ENCODE results near the gene FAM156B.
"Not testable (repeated sequence)": the region's sequence is repeated elsewhere in the genome, so short reads cannot be mapped to it uniquely, and the experiment has no call there.

The FAM156B gene

GRCh38 chrX:52896855-52897709, at the start of gene FAM156B:
FAM156B (plus strand) TSS chrX:52897330; CDS start chrX:52907226, 9,896 bp downstream.
- not testable (repeated sequence) for H3K9ac ChIP-seq (ENCODE audit: low read length in 5 of 5); H3K27me3 ChIP-seq (ENCODE audit: control insufficient read depth in 5 of 5, insufficient read depth in 4 of 5, low read length in 5 of 5); H3K27ac ChIP-seq (ENCODE audit: low read depth, low read length); H3K4me1 ChIP-seq (ENCODE audit: control insufficient read depth in 5 of 5, insufficient read depth in 5 of 5, low read length in 5 of 5); H3K9me3 ChIP-seq (ENCODE audit: control insufficient read depth in 5 of 5, low read length in 5 of 5); H3K4me3 ChIP-seq (ENCODE audit: low read depth in 1 of 5, low read length in 5 of 5); H3K36me3 ChIP-seq (ENCODE audit: control insufficient read depth in 5 of 5, insufficient read depth in 5 of 5, low read length in 5 of 5)

DNA sequence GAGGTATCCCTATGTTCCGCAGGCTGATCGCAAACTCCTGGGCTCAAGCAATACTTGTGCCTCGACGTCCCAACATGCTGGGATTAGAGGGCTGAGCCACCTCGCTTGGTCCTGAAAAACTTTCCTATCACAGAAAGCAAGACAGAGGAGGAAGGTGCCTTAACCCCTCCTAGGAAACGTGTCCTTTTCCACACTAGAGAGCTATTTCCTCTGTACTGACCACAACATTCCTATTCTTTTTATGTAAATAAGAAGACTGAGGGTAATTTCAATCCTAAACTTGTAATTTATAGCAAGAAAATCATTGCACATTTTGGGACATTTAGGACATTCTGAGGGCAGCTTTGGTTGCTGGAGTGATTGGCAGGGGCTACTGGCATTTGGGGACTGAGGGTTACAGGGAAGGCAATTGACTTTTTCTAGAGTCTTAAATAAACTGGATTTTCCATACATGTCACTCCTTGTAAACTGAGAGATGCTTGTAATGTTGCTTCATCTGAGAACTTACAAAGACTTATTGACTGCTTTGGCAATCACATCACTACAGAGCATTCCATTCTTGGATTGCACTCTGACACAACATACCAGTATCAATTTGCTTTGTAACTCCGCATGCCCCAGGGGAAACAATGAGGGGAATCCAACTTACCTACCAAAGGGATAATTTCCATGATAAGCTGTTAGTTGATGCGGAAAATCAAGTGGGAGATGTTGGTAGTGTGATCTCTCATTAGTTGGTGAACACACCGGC, 44.8 kb upstream of the FAM156B start:
- H3K27me3 ChIP-seq (ENCODE audit: control insufficient read depth in 5 of 5, insufficient read depth in 4 of 5, low read length in 5 of 5): peaks cover 12 to 44% (median 25%) of the 10 kb centered on the region in 5 donors
- H3K27ac ChIP-seq (ENCODE audit: low read depth, low read length): no peak overlapping the region

GRCh38 chrX:52856991-52857525, 40.1 kb upstream of the FAM156B start:
- H3K4me1 ChIP-seq (ENCODE audit: control insufficient read depth in 5 of 5, insufficient read depth in 5 of 5, low read length in 5 of 5); H3K27ac ChIP-seq (ENCODE audit: low read depth, low read length); H3K4me3 ChIP-seq (ENCODE audit: low read depth in 1 of 5, low read length in 5 of 5); H3K9ac ChIP-seq (ENCODE audit: low read length in 5 of 5); H3K36me3 ChIP-seq (ENCODE audit: control insufficient read depth in 5 of 5, insufficient read depth in 5 of 5, low read length in 5 of 5); H3K9me3 ChIP-seq (ENCODE audit: control insufficient read depth in 5 of 5, low read length in 5 of 5): not testable (repeated sequence)
- H3K27me3 ChIP-seq (ENCODE audit: control insufficient read depth in 5 of 5, insufficient read depth in 4 of 5, low read length in 5 of 5): peaks cover 2 to 30% (median 14%) of the 10 kb centered on the region in 5 donors

More for the DNA sequence above, 44.8 kb upstream of the FAM156B start:
- Histone ChIP-seq H3K36me3 (ENCODE audit: control insufficient read depth in 5 of 5, insufficient read depth in 5 of 5, low read length in 5 of 5) (no peaks in the 10 kb centered on the region), H3K4me1 (ENCODE audit: control insufficient read depth in 5 of 5, insufficient read depth in 5 of 5, low read length in 5 of 5) (no peaks in the 10 kb centered on the region), H3K9ac (ENCODE audit: low read length in 5 of 5) (no peak overlapping the region), H3K9me3 (ENCODE audit: control insufficient read depth in 5 of 5, low read length in 5 of 5) (peaks cover 0 to 8% (median under 1%) of the 10 kb centered on the region in 5 donors), H3K4me3 (ENCODE audit: low read depth in 1 of 5, low read length in 5 of 5) (no peak overlapping the region)

GRCh38 chrX:52865343-52865998, 31.7 kb upstream of the FAM156B start:
- Histone ChIP-seq H3K4me1 (ENCODE audit: control insufficient read depth in 5 of 5, insufficient read depth in 5 of 5, low read length in 5 of 5) (peaks cover 0 to 12% (median 0%) of the 10 kb centered on the region in 5 donors), H3K4me3 (ENCODE audit: low read depth in 1 of 5, low read length in 5 of 5) (no peak overlapping the region), H3K9me3 (ENCODE audit: control insufficient read depth in 5 of 5, low read length in 5 of 5) (peaks cover 0 to 2% (median 0%) of the 10 kb centered on the region in 5 donors), H3K36me3 (ENCODE audit: control insufficient read depth in 5 of 5, insufficient read depth in 5 of 5, low read length in 5 of 5) (no peaks in the 10 kb centered on the region), H3K9ac (ENCODE audit: low read length in 5 of 5) (no peak overlapping the region), H3K27me3 (ENCODE audit: control insufficient read depth in 5 of 5, insufficient read depth in 4 of 5, low read length in 5 of 5) (peaks cover 0 to 16% (median 8%) of the 10 kb centered on the region in 5 donors), H3K27ac (ENCODE audit: low read depth, low read length) (no peak overlapping the region)

DNA sequence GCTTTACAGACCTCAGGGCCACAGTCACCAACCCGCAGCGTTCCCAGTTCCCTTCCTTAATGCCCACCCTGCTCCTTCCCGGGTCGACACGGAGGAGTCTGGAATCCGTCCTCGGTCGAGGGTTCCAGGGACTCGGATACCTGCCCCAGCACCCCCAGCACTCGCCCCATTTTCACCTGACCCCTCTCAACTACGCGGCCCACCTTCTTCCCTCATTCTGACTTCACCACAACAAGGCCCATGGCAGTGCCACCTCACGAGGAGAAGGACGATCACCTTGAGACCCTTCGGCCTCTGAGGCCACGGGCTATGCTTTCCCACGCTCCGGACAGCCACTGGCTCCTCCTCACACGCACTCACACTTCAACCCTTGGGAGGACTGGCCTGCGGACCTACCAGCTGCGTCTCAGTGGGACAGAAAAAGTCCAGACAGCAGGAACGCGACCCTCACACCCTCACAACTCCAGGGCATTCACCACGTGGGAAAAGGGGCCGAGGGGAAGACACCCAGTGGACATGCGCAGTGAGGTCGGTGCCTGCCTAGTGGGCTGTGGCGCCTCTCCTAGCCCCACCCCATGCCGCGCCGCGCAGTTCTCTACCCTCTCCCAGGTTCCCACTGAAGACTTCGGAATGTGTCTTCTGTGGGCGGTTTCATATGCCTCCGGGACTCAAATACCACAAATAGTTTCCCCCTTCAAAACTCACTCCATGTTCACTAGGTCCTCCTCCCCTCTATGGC, 29.4 kb upstream of the FAM156B start, which contains the start of gene XAGE3:
Gene XAGE3 (minus strand): TSS at position 474 of the 739 bp plus-strand sequence. CDS start 950 bp downstream, outside the sequence.
- no peaks in the 10 kb centered on the region for H3K36me3 ChIP-seq (ENCODE audit: control insufficient read depth in 5 of 5, insufficient read depth in 5 of 5, low read length in 5 of 5)
- H3K9ac ChIP-seq (ENCODE audit: low read length in 5 of 5): no peak within 1 kb of the TSS
- no peak within 1 kb of the TSS for H3K4me3 ChIP-seq (ENCODE audit: low read depth in 1 of 5, low read length in 5 of 5)
- peaks cover 0 to 12% (median 0%) of the 10 kb centered on the region in 5 donors for H3K4me1 ChIP-seq (ENCODE audit: control insufficient read depth in 5 of 5, insufficient read depth in 5 of 5, low read length in 5 of 5)
- no peak within 1 kb of the TSS for H3K27ac ChIP-seq (ENCODE audit: low read depth, low read length)
- H3K27me3 ChIP-seq (ENCODE audit: control insufficient read depth in 5 of 5, insufficient read depth in 4 of 5, low read length in 5 of 5): peaks cover 0 to 18% (median 7%) of the 10 kb centered on the region in 5 donors
- H3K9me3 ChIP-seq (ENCODE audit: control insufficient read depth in 5 of 5, low read length in 5 of 5): no peaks in the 10 kb centered on the region

DNA sequence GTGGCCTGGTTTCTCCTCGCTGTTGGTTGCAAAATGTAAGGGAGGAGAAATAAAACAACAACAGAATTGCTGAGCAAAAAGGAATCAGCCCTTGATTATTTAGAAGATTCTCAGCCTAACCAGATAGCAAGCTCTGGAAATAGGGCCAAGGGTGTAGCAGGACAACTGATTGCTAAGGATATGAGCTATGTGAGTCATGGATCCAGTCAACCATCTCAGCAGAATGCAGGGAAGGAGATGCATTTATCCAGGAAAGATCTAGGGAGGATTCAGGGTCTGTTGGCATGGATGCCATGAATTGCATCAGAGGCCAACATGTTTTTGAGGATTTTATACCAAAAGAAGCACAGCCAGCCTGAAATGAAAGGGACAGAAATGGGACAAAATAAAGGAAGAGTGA, 27.1 kb upstream of the FAM156B start:
- peaks cover 0 to 21% (median 15%) of the 10 kb centered on the region in 5 donors for H3K27me3 ChIP-seq (ENCODE audit: control insufficient read depth in 5 of 5, insufficient read depth in 4 of 5, low read length in 5 of 5)

GRCh38 chrX:52873825-52874224, 23.3 kb upstream of the FAM156B start:
- not testable (repeated sequence) for H3K27ac ChIP-seq (ENCODE audit: low read depth, low read length); H3K36me3 ChIP-seq (ENCODE audit: control insufficient read depth in 5 of 5, insufficient read depth in 5 of 5, low read length in 5 of 5); H3K9ac ChIP-seq (ENCODE audit: low read length in 5 of 5); H3K9me3 ChIP-seq (ENCODE audit: control insufficient read depth in 5 of 5, low read length in 5 of 5); H3K4me1 ChIP-seq (ENCODE audit: control insufficient read depth in 5 of 5, insufficient read depth in 5 of 5, low read length in 5 of 5); H3K4me3 ChIP-seq (ENCODE audit: low read depth in 1 of 5, low read length in 5 of 5)
- H3K27me3 ChIP-seq (ENCODE audit: control insufficient read depth in 5 of 5, insufficient read depth in 4 of 5, low read length in 5 of 5): peaks cover 0 to 24% (median 17%) of the 10 kb centered on the region in 5 donors

More for the DNA sequence above, 27.1 kb upstream of the FAM156B start:
- H3K4me1 ChIP-seq (ENCODE audit: control insufficient read depth in 5 of 5, insufficient read depth in 5 of 5, low read length in 5 of 5): peaks cover 0 to 12% (median 0%) of the 10 kb centered on the region in 5 donors
- H3K27ac ChIP-seq (ENCODE audit: low read depth, low read length): no peak overlapping the region
- H3K9me3 ChIP-seq (ENCODE audit: control insufficient read depth in 5 of 5, low read length in 5 of 5): no peaks in the 10 kb centered on the region
- H3K4me3 ChIP-seq (ENCODE audit: low read depth in 1 of 5, low read length in 5 of 5): no peak overlapping the region
- no peaks in the 10 kb centered on the region for H3K36me3 ChIP-seq (ENCODE audit: control insufficient read depth in 5 of 5, insufficient read depth in 5 of 5, low read length in 5 of 5)
- H3K9ac ChIP-seq (ENCODE audit: low read length in 5 of 5): no peak overlapping the region

DNA sequence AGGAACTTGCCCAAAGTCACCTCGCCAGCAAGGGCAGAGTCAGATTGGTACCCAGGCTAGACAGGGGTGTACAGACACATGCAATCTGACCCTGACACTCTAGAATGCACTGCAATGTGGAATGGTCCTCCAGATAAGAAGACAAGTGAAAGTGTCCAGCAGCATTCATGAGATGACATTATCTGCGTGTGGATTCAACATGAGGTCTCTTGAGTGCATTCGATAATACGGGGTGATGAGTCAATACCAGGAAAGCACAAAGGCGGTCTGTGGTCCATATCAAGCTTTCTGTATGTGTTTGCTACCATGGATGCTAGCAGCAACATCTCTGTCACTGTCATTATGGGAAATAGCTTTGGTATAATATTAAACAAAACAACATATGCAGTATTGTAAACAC, 22.5 kb upstream of the FAM156B start:
- Histone ChIP-seq H3K4me3 (ENCODE audit: low read depth in 1 of 5, low read length in 5 of 5) (no peak overlapping the region), H3K36me3 (ENCODE audit: control insufficient read depth in 5 of 5, insufficient read depth in 5 of 5, low read length in 5 of 5) (no peaks in the 10 kb centered on the region), H3K9ac (ENCODE audit: low read length in 5 of 5) (no peak overlapping the region)

DNA sequence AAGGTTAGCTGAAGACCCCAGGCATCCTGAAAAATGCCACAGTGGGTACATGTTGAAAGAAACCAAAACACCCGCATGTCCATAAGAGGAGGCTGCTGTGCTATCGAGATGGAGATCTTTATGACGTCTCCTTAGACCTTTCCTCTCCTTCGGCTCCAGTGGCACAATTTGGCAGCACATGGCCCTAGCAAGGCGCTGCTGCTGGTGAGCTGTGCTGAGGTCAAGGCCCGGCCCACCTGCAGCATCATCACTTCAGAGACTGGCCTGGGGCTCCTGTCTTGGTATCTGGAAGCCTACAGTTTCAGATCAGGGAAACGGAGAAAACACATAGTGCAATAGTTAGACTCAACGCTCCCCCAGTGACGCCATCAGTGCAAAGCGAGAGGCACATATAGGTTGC, 21.7 kb upstream of the FAM156B start:
- not testable (repeated sequence) for H3K36me3 ChIP-seq (ENCODE audit: control insufficient read depth in 5 of 5, insufficient read depth in 5 of 5, low read length in 5 of 5); H3K9me3 ChIP-seq (ENCODE audit: control insufficient read depth in 5 of 5, low read length in 5 of 5); H3K27ac ChIP-seq (ENCODE audit: low read depth, low read length); H3K9ac ChIP-seq (ENCODE audit: low read length in 5 of 5); H3K4me3 ChIP-seq (ENCODE audit: low read depth in 1 of 5, low read length in 5 of 5); H3K4me1 ChIP-seq (ENCODE audit: control insufficient read depth in 5 of 5, insufficient read depth in 5 of 5, low read length in 5 of 5)
- H3K27me3 ChIP-seq (ENCODE audit: control insufficient read depth in 5 of 5, insufficient read depth in 4 of 5, low read length in 5 of 5): peaks cover 0 to 20% (median 17%) of the 10 kb centered on the region in 5 donors

More for the DNA sequence above, 22.5 kb upstream of the FAM156B start:
- no peaks in the 10 kb centered on the region for H3K9me3 ChIP-seq (ENCODE audit: control insufficient read depth in 5 of 5, low read length in 5 of 5)
- no peak overlapping the region for H3K27ac ChIP-seq (ENCODE audit: low read depth, low read length)
- H3K4me1 ChIP-seq (ENCODE audit: control insufficient read depth in 5 of 5, insufficient read depth in 5 of 5, low read length in 5 of 5): no peaks in the 10 kb centered on the region
- peaks cover 0 to 21% (median 17%) of the 10 kb centered on the region in 5 donors for H3K27me3 ChIP-seq (ENCODE audit: control insufficient read depth in 5 of 5, insufficient read depth in 4 of 5, low read length in 5 of 5)
